GM12878 (cell line): Measurements from ENCODE around the gene TOMM34. TPM values are rescaled to one million over a fixed set of nuclear protein-coding genes. Genes with fewer than 3 reads are reported as not detected.
A peak's percentile ranks its signal among the peaks of the same experiment; 100 is the strongest.

Experiments
- ATAC-seq: fragments of 200-7000 bp; cut with Tn5 transposase; 3 replicates; pipeline ENCODE4 v1.9.1; 2020; ENCODE audit warnings: mild to moderate bottlenecking, moderate library complexity
- BruUV-seq: library from RNA; stranded (reverse); fragments of 400-500 nt; replicated peaks from 2 replicates; lab custom pipeline; 2021; lab: Mats Ljungman, UMichigan
- CTCF ChIA-PET: fragments of 300-600 bp; sonication (Branson Sonifier 250); formaldehyde crosslinking; extraction: SDS; loops from one replicate; lab custom pipeline; 2021; ENCODE audit warnings: inconsistent platforms; lab: Yijun Ruan, JAX
- POLR2A ChIA-PET: fragments of 350-600 bp; formaldehyde crosslinking; extraction: SDS; loops from one replicate; lab custom pipeline; 2021; ENCODE audit warnings: inconsistent platforms; lab: Charles Lee
- RAD21 ChIA-PET: fragments of 300-600 bp; sonication (Branson Sonifier 250); formaldehyde crosslinking; loops from one replicate; lab custom pipeline; 2023; ENCODE audit warnings: antibody characterized with exemption; ENCODE audit not compliant: unreplicated experiment; lab: Charles Lee
- SMC1A ChIA-PET: fragments of 300-600 bp; sonication (Branson Sonifier 250); formaldehyde crosslinking; loops from one replicate; lab custom pipeline; 2023; ENCODE audit not compliant: unreplicated experiment, uncharacterized antibody; lab: Charles Lee
- DNase-seq: peaks from one replicate; pipeline ENCODE4 v3.0.0-alpha.2; 2011; ENCODE audit warnings: low read depth, low spot score
- FAIRE-seq: peaks from 3 replicates; lab custom pipeline; 2011; peaks lifted over from hg19 to GRCh38; lab: Jason Lieb, UNC
- H2AFZ ChIP-seq: 2 replicates; pipeline ENCODE4 v1.6.0; 2011; ENCODE audit warnings: low read depth, low read length, control low read depth; ENCODE audit not compliant: control insufficient read depth
- H3K27ac ChIP-seq: 2 replicates; pipeline ENCODE4 v1.5.1; 2011; ENCODE audit warnings: control low read depth; ENCODE audit not compliant: control insufficient read depth, insufficient read depth
- H3K27me3 ChIP-seq, 2 experiments: replicated peaks in 1 of 2; 2 replicates each; pipeline versions ENCODE4 v1.6.0 to v1.6.1; 2011; ENCODE audit warnings: low read length in 1 of 2; ENCODE audit not compliant: control insufficient read depth in 2 of 2, insufficient read depth in 2 of 2
- H3K36me3 ChIP-seq, 2 experiments: 2 replicates each; pipeline ENCODE4 v1.5.1; 2011; ENCODE audit warnings: low read length in 1 of 2; ENCODE audit not compliant: control insufficient read depth in 2 of 2, insufficient read depth in 2 of 2
- H3K4me1 ChIP-seq: 2 replicates; pipeline ENCODE4 v1.6.1; 2011; ENCODE audit warnings: mild to moderate bottlenecking, low read length, moderate library complexity, mixed read lengths; ENCODE audit not compliant: control insufficient read depth, insufficient read depth
- H3K4me2 ChIP-seq: 2 replicates; pipeline ENCODE4 v1.6.0; 2011; ENCODE audit warnings: control low read depth; ENCODE audit not compliant: control insufficient read depth, insufficient read depth
- H3K4me3 ChIP-seq: fragments of 200-600 bp; sonication (generic); 2 replicates; pipeline ENCODE4 v1.5.1; 2016
- H3K79me2 ChIP-seq: 2 replicates; pipeline ENCODE4 v1.6.0; 2011; ENCODE audit warnings: low read length; ENCODE audit not compliant: control insufficient read depth, insufficient read depth
- H3K9ac ChIP-seq: 2 replicates; pipeline ENCODE4 v1.8.0; 2011; ENCODE audit warnings: low read length, control low read depth, mixed read lengths; ENCODE audit not compliant: control insufficient read depth, insufficient read depth
- H3K9me3 ChIP-seq: replicated peaks from 3 replicates; pipeline ENCODE4 v1.5.1; 2011; ENCODE audit warnings: mild to moderate bottlenecking, low read length; ENCODE audit not compliant: control insufficient read depth, insufficient read depth
- H4K20me1 ChIP-seq: 2 replicates; pipeline ENCODE4 v1.6.0; 2011; ENCODE audit not compliant: control insufficient read depth, insufficient read depth
- CREM ChIP-seq: IDR thresholded peaks from 2 replicates; pipeline ENCODE4 v1.6.1; 2014; ENCODE audit warnings: antibody characterized with exemption, low read depth
- LARP7 ChIP-seq: fragments of 450-650 bp; IDR thresholded peaks from 2 replicates; pipeline ENCODE4 v1.6.1; 2017; ENCODE audit warnings: mild to moderate bottlenecking
- MEF2B ChIP-seq: fragments of 450-650 bp; IDR thresholded peaks from 2 replicates; pipeline ENCODE4 v1.6.1; 2018; ENCODE audit warnings: mild to moderate bottlenecking, moderate library complexity; ENCODE audit not compliant: partially characterized antibody, poor library complexity, severe bottlenecking
- MXI1 ChIP-seq: fragments of 150-350 bp; IDR thresholded peaks from 2 replicates; pipeline ENCODE4 v1.6.1; 2011; ENCODE audit warnings: low read depth, mild to moderate bottlenecking, inconsistent platforms, low read length, improper control_type of control experiment
- NFYB ChIP-seq: IDR thresholded peaks from 2 replicates; pipeline ENCODE4 v1.6.1; 2011; ENCODE audit warnings: low read depth, mild to moderate bottlenecking, low read length, improper control_type of control experiment, moderate library complexity; ENCODE audit not compliant: insufficient read depth
- RUNX3 ChIP-seq: IDR thresholded peaks from 2 replicates; pipeline ENCODE4 v1.6.1; 2012; ENCODE audit warnings: low read length, inconsistent platforms
- SKIL ChIP-seq: fragments of 450-650 bp; IDR thresholded peaks from 2 replicates; pipeline ENCODE4 v1.6.1; 2017; ENCODE audit warnings: mild to moderate bottlenecking, low read depth, inconsistent platforms; ENCODE audit not compliant: poor library complexity, severe bottlenecking
- SMC3 ChIP-seq: IDR thresholded peaks from 2 replicates; pipeline ENCODE4 v1.6.1; 2011; ENCODE audit warnings: low read length, improper control_type of control experiment, borderline replicate concordance
- WGBS: methylation state at CpG from one replicate; pipeline ENCODE4 v1.1.6; 2016; ENCODE audit warnings: low lambda C conversion rate; ENCODE audit not compliant: insufficient replicate concordance, insufficient coverage; ENCODE audit errors: missing lambda C conversion rate; 5-methylcytosine and 5-hydroxymethylcytosine counted together
- in situ Hi-C: fragments of 300-500 bp; cut with MboI; formaldehyde crosslinking; loops from 9 replicates; pipeline ENCODE4 v1.14.3; 2018; ENCODE audit warnings: mixed read lengths
- intact Hi-C: fragments of 100-400 bp; cut with micrococcal nuclease; formaldehyde crosslinking; loops from one replicate; pipeline ENCODE4 v1.14.2; 2022; ENCODE audit not compliant: unreplicated experiment
- polyA plus RNA-seq, 11 experiments: library from polyadenylated mRNA; depleted of rRNA in 4 of 11; unstranded in 6 of 11; stranded (reverse) in 5 of 11; fragments of >200 nt; fragmentation: Nextera tagmentation in 4 of 11; fragmentation: Illumina TruSeq in 1 of 11; extraction: Ambion mirVana in 4 of 11; extraction: Trizol in 1 of 11; gene quantifications; 1 replicate in 1 of 11; 2 replicates in 10 of 11; pipeline versions ENCODE4 v1.2.1 to v1.2.3, GENCODE V29; 2011 to 2016; ENCODE audit warnings: inconsistent platforms in 2 of 11, missing spikeins in 2 of 11, low read depth in 1 of 11
- total RNA-seq, 4 experiments: library from RNA; depleted of rRNA in 3 of 4; stranded (reverse); fragments of >200 nt in 3 of 4; fragmentation: Illumina TruSeq in 1 of 4; extraction: Trizol in 1 of 4; gene quantifications; 2 replicates each; pipeline versions ENCODE4 v1.2.1 to v1.2.3, GENCODE V29; 2013 to 2021

Gene TOMM34
- total and polyA plus RNA-seq, 10 of the 15 experiments (the other 5 are each of a cell fraction or from before 2014, with no cell fraction given): 14.0 to 73.8 (median 43.9) TPM

GRCh38 chr20:44958276-44958675 lies 1.9 kb downstream of the TOMM34 start:
- peaks cover 3% of the 10 kb centered on the region; the same call in 1 of the 2 replicates for H4K20me1 ChIP-seq
- no peaks in the 10 kb centered on the region for H3K9me3 ChIP-seq
- ChIA-PET SMC1A (interaction anchor here (0.7 to 3.4 kb wide), 11 partner anchors 8 to 497 kb away, joined by 3 to 27 read pairs (median 4); partner anchors contain the start of gene PABPC1L), POLR2A (interaction anchor here (0.6 to 2.4 kb wide), 5 partner anchors 8 to 73 kb away, joined by 3 to 8 read pairs (median 5); partner anchors contain the start of genes STK4 and YWHAB)
- intact Hi-C loops: no loop called here
- no peak for DNase-seq
- TF ChIP-seq MXI1 (no peak), SMC3 (no peak), MEF2B (no peak), NFYB (no peak), CREM (no peak), LARP7 (no peak), RUNX3 (no peak), SKIL (no peak)
- TF ChIP-seq, all 136 proteins: peak for 0
- H3K4me2 ChIP-seq: peak overlapping the region; percentile 94
- H3K9ac ChIP-seq: peak overlapping the region; percentile 72
- RAD21 ChIA-PET: interaction anchor here (1.0 to 1.1 kb wide), 2 partner anchors 65 to 405 kb away, joined by 3 read pairs; partner anchors contain the start of gene SYS1
- peak overlapping the region; percentile 85 for H3K4me3 ChIP-seq
- FAIRE-seq (no peak), ATAC-seq (no peak)
- peaks cover 51% of the 10 kb centered on the region for H3K79me2 ChIP-seq
- H3K27me3 ChIP-seq: no peaks in the 10 kb centered on the region
- H3K36me3 ChIP-seq: peaks cover 6 to 40% of the 10 kb centered on the region in 2 experiments; a peak in 3 of 4 replicates
- peaks cover 23% of the 10 kb centered on the region for H3K4me1 ChIP-seq
- H2AFZ ChIP-seq: no peak overlapping the region
- CTCF ChIA-PET: interaction anchor here (0.8 to 4.2 kb wide), 12 partner anchors 8 to 332 kb away, joined by 3 to 21 read pairs (median 4); no protein-coding TSS in a partner anchor
- 87% methylated on average over 8 of the region's 8 CpGs for WGBS
- H3K27ac ChIP-seq: peak overlapping the region; percentile 81; the same call in 1 of the 2 replicates
- TSS peak; percentile 55 for BruUV-seq
- in situ Hi-C loops: no loop called here
